PC-3 (cell line): ENCODE data around the gene AUH. TPM values are rescaled to one million over a fixed set of nuclear protein-coding genes. Genes with fewer than 3 reads are reported as not detected.

ENCODE experiments used
- ATAC-seq: fragments of 200-7000 bp; cut with Tn5 transposase; 2 replicates; pipeline ENCODE4 v1.9.1; 2020; ENCODE audit warnings: mild to moderate bottlenecking, moderate library complexity
- BruUV-seq: library from RNA; stranded (reverse); fragments of 400-500 nt; replicated peaks from 2 replicates; lab custom pipeline; 2021; lab: Mats Ljungman, UMichigan
- CTCF ChIA-PET: fragments of 300-600 bp; sonication (Branson Sonifier 250); formaldehyde crosslinking; loops from one replicate; lab custom pipeline; 2022; ENCODE audit warnings: antibody characterized with exemption; lab: Charles Lee
- POLR2A ChIA-PET: fragments of 300-600 bp; sonication (Branson Sonifier 250); formaldehyde crosslinking; loops from one replicate; lab custom pipeline; 2022; ENCODE audit warnings: antibody characterized with exemption; ENCODE audit not compliant: unreplicated experiment; lab: Charles Lee
- DNase-seq: peaks from one replicate; pipeline ENCODE4 v3.0.0-alpha.2; 2015
- H2AFZ ChIP-seq: fragments of 300-600 bp; sonication (generic); 2 replicates; pipeline ENCODE4 v1.6.0; 2016; ENCODE audit warnings: antibody characterized with exemption, low read length
- H3F3A ChIP-seq: fragments of 300-600 bp; sonication (generic); one replicate; pipeline ENCODE4 v1.6.0; 2017; ENCODE audit warnings: antibody characterized with exemption, low read length, control low read depth, mild to moderate bottlenecking; ENCODE audit not compliant: unreplicated experiment
- H3K27ac ChIP-seq: fragments of 300-600 bp; sonication (generic); 2 replicates; pipeline ENCODE4 v1.5.1; 2016; ENCODE audit warnings: mild to moderate bottlenecking, low read length
- H3K27me3 ChIP-seq: fragments of 300-600 bp; sonication (generic); 2 replicates; pipeline ENCODE4 v1.6.1; 2016; ENCODE audit warnings: low read length, mixed read lengths
- H3K36me3 ChIP-seq: fragments of 300-600 bp; sonication (generic); 2 replicates; pipeline ENCODE4 v1.6.1; 2016; ENCODE audit warnings: low read depth, mixed run types, low read length, mixed read lengths
- H3K4me1 ChIP-seq: fragments of 300-600 bp; sonication (generic); 2 replicates; pipeline ENCODE4 v1.5.1; 2016; ENCODE audit warnings: low read length; ENCODE audit not compliant: insufficient read depth
- H3K4me2 ChIP-seq: fragments of 300-600 bp; sonication (generic); 2 replicates; pipeline ENCODE4 v1.6.0; 2016; ENCODE audit warnings: low read length
- H3K4me3 ChIP-seq: fragments of 300-600 bp; sonication (generic); 2 replicates; pipeline ENCODE4 v1.5.1; 2016; ENCODE audit warnings: mild to moderate bottlenecking, low read length, mixed read lengths
- H3K79me2 ChIP-seq: fragments of 300-600 bp; sonication (generic); 2 replicates; pipeline ENCODE4 v1.6.1; 2017; ENCODE audit warnings: low read length, mixed read lengths
- H3K9ac ChIP-seq: fragments of 300-600 bp; sonication (generic); 2 replicates; pipeline ENCODE4 v1.6.0; 2016; ENCODE audit warnings: mild to moderate bottlenecking, low read length
- H3K9me2 ChIP-seq: fragments of 300-600 bp; sonication (generic); replicated peaks from 2 replicates; pipeline ENCODE4 v1.6.1; 2016; ENCODE audit warnings: mixed run types, low read length, mixed read lengths
- H3K9me3 ChIP-seq: fragments of 300-600 bp; sonication (generic); 2 replicates; pipeline ENCODE4 v1.6.1; 2016; ENCODE audit warnings: low read length, mixed read lengths
- H4K20me1 ChIP-seq: fragments of 300-600 bp; sonication (generic); 2 replicates; pipeline ENCODE4 v1.6.1; 2016; ENCODE audit warnings: low read length, mixed read lengths
- CTCF ChIP-seq: fragments of 300-600 bp; sonication (generic); conservative IDR thresholded peaks from 2 replicates; pipeline ENCODE4 v1.5.1; 2017; ENCODE audit warnings: antibody characterized with exemption, low read depth, mild to moderate bottlenecking, low read length
- EZH2 ChIP-seq: fragments of 300-600 bp; sonication (generic); IDR thresholded peaks from one replicate; pipeline ENCODE4 v1.6.1; 2017; ENCODE audit warnings: antibody characterized with exemption, mild to moderate bottlenecking, low read length; ENCODE audit not compliant: unreplicated experiment
- EZH2phosphoT487 ChIP-seq: fragments of 300-600 bp; sonication (generic); IDR thresholded peaks from 2 replicates; pipeline ENCODE4 v1.6.1; 2018; ENCODE audit warnings: mild to moderate bottlenecking, antibody characterized with exemption, low read length, borderline replicate concordance
- intact Hi-C: fragments of 100-400 bp; cut with micrococcal nuclease; formaldehyde crosslinking; loops from 2 replicates; pipeline ENCODE4 v1.9.0; 2023
- total RNA-seq: library from RNA; depleted of rRNA; stranded (reverse); fragments of >200 nt; gene quantifications from 2 replicates; pipeline ENCODE4 v1.2.3, GENCODE V29; 2014

The AUH gene
- total RNA-seq, 1 experiment from 2014 or later = 30.4 TPM

GRCh38 chr9:91214867-91215266 lies 146.9 kb downstream of the AUH start:
- CTCF ChIA-PET = no interaction called here
- H3K27ac ChIP-seq = no peak overlapping the region

GRCh38 chr9:91214086-91214485 lies 147.6 kb downstream of the AUH start:
- no TSS peak for BruUV-seq
- Histone ChIP-seq H3K4me2 (no peak overlapping the region), H4K20me1 (no peaks in the 10 kb centered on the region), H3K27ac (no peak overlapping the region), H3K9me2 (no peaks in the 10 kb centered on the region), H2AFZ (no peak overlapping the region), H3K36me3 (no peaks in the 10 kb centered on the region), H3K79me2 (no peaks in the 10 kb centered on the region), H3F3A (no peaks in the 10 kb centered on the region), H3K4me1 (no peaks in the 10 kb centered on the region; the same call in 1 of the 2 replicates), H3K9me3 (no peaks in the 10 kb centered on the region), H3K27me3 (no peaks in the 10 kb centered on the region), H3K9ac (no peak overlapping the region), H3K4me3 (no peak overlapping the region)
- ATAC-seq (no peak), DNase-seq (peak; percentile 20)
- intact Hi-C loops = no loop called here
- TF ChIP-seq EZH2phosphoT487 (no peak), EZH2 (no peak), CTCF (no peak)
- ChIA-PET POLR2A (no interaction called here), CTCF (no interaction called here)

More at GRCh38 chr9:91214867-91215266, 146.9 kb downstream of the AUH start:
- Histone ChIP-seq H3K27me3 (no peaks in the 10 kb centered on the region), H2AFZ (no peak overlapping the region), H3K4me3 (no peak overlapping the region), H3K9me3 (no peaks in the 10 kb centered on the region), H3F3A (no peaks in the 10 kb centered on the region), H3K4me1 (no peaks in the 10 kb centered on the region; the same call in 1 of the 2 replicates), H3K9me2 (no peaks in the 10 kb centered on the region), H4K20me1 (no peaks in the 10 kb centered on the region), H3K4me2 (no peak overlapping the region), H3K9ac (no peak overlapping the region), H3K36me3 (no peaks in the 10 kb centered on the region), H3K79me2 (no peaks in the 10 kb centered on the region)
- DNase-seq (no peak), ATAC-seq (no peak)
- BruUV-seq = no TSS peak
- intact Hi-C loops = no loop called here
- TF ChIP-seq EZH2phosphoT487 = no peak
- no peak for TF ChIP-seq EZH2
- TF ChIP-seq CTCF = no peak
- POLR2A ChIA-PET = no interaction called here

GRCh38 chr9:91212596-91213243 lies 149.0 kb downstream of the AUH start:
- Histone ChIP-seq H3K4me1 (peaks cover 3% of the 10 kb centered on the region; the same call in 1 of the 2 replicates), H3K4me3 (no peak overlapping the region), H3K36me3 (no peaks in the 10 kb centered on the region), H4K20me1 (no peaks in the 10 kb centered on the region), H3K9ac (no peak overlapping the region), H3K9me2 (no peaks in the 10 kb centered on the region), H3F3A (no peaks in the 10 kb centered on the region), H3K4me2 (no peak overlapping the region), H3K79me2 (no peaks in the 10 kb centered on the region), H3K27me3 (no peaks in the 10 kb centered on the region), H2AFZ (no peak overlapping the region), H3K27ac (no peak overlapping the region), H3K9me3 (no peaks in the 10 kb centered on the region)
- ChIA-PET CTCF (no interaction called here), POLR2A (no interaction called here)
- intact Hi-C loops = no loop called here
- ATAC-seq (peak; percentile 48; the same call in 1 of the 2 replicates), DNase-seq (no peak)
- BruUV-seq = no TSS peak
- TF ChIP-seq CTCF = no peak
- TF ChIP-seq EZH2 = no peak
- no peak for TF ChIP-seq EZH2phosphoT487
